PC-3 (cell line): ENCODE measurements around the gene P2RY4. TPM values are rescaled to one million over a fixed set of nuclear protein-coding genes. Genes with fewer than 3 reads are reported as not detected.

Experiments used
- ATAC-seq: fragments of 200-7000 bp; cut with Tn5 transposase; 2 replicates; pipeline ENCODE4 v1.9.1; 2020; ENCODE audit warnings: mild to moderate bottlenecking, moderate library complexity
- BruUV-seq: library from RNA; stranded (reverse); fragments of 400-500 nt; replicated peaks from 2 replicates; lab custom pipeline; 2021; lab: Mats Ljungman, UMichigan
- CTCF ChIA-PET: fragments of 300-600 bp; sonication (Branson Sonifier 250); formaldehyde crosslinking; loops from one replicate; lab custom pipeline; 2022; ENCODE audit warnings: antibody characterized with exemption; lab: Charles Lee
- POLR2A ChIA-PET: fragments of 300-600 bp; sonication (Branson Sonifier 250); formaldehyde crosslinking; loops from one replicate; lab custom pipeline; 2022; ENCODE audit warnings: antibody characterized with exemption; ENCODE audit not compliant: unreplicated experiment; lab: Charles Lee
- DNase-seq: peaks from one replicate; pipeline ENCODE4 v3.0.0-alpha.2; 2015
- H2AFZ ChIP-seq: fragments of 300-600 bp; sonication (generic); 2 replicates; pipeline ENCODE4 v1.6.0; 2016; ENCODE audit warnings: antibody characterized with exemption, low read length
- H3F3A ChIP-seq: fragments of 300-600 bp; sonication (generic); one replicate; pipeline ENCODE4 v1.6.0; 2017; ENCODE audit warnings: antibody characterized with exemption, low read length, control low read depth, mild to moderate bottlenecking; ENCODE audit not compliant: unreplicated experiment
- H3K27ac ChIP-seq: fragments of 300-600 bp; sonication (generic); 2 replicates; pipeline ENCODE4 v1.5.1; 2016; ENCODE audit warnings: mild to moderate bottlenecking, low read length
- H3K27me3 ChIP-seq: fragments of 300-600 bp; sonication (generic); 2 replicates; pipeline ENCODE4 v1.6.1; 2016; ENCODE audit warnings: low read length, mixed read lengths
- H3K36me3 ChIP-seq: fragments of 300-600 bp; sonication (generic); 2 replicates; pipeline ENCODE4 v1.6.1; 2016; ENCODE audit warnings: low read depth, mixed run types, low read length, mixed read lengths
- H3K4me1 ChIP-seq: fragments of 300-600 bp; sonication (generic); 2 replicates; pipeline ENCODE4 v1.5.1; 2016; ENCODE audit warnings: low read length; ENCODE audit not compliant: insufficient read depth
- H3K4me2 ChIP-seq: fragments of 300-600 bp; sonication (generic); 2 replicates; pipeline ENCODE4 v1.6.0; 2016; ENCODE audit warnings: low read length
- H3K4me3 ChIP-seq: fragments of 300-600 bp; sonication (generic); 2 replicates; pipeline ENCODE4 v1.5.1; 2016; ENCODE audit warnings: mild to moderate bottlenecking, low read length, mixed read lengths
- H3K79me2 ChIP-seq: fragments of 300-600 bp; sonication (generic); 2 replicates; pipeline ENCODE4 v1.6.1; 2017; ENCODE audit warnings: low read length, mixed read lengths
- H3K9ac ChIP-seq: fragments of 300-600 bp; sonication (generic); 2 replicates; pipeline ENCODE4 v1.6.0; 2016; ENCODE audit warnings: mild to moderate bottlenecking, low read length
- H3K9me2 ChIP-seq: fragments of 300-600 bp; sonication (generic); replicated peaks from 2 replicates; pipeline ENCODE4 v1.6.1; 2016; ENCODE audit warnings: mixed run types, low read length, mixed read lengths
- H3K9me3 ChIP-seq: fragments of 300-600 bp; sonication (generic); 2 replicates; pipeline ENCODE4 v1.6.1; 2016; ENCODE audit warnings: low read length, mixed read lengths
- H4K20me1 ChIP-seq: fragments of 300-600 bp; sonication (generic); 2 replicates; pipeline ENCODE4 v1.6.1; 2016; ENCODE audit warnings: low read length, mixed read lengths
- CTCF ChIP-seq: fragments of 300-600 bp; sonication (generic); conservative IDR thresholded peaks from 2 replicates; pipeline ENCODE4 v1.5.1; 2017; ENCODE audit warnings: antibody characterized with exemption, low read depth, mild to moderate bottlenecking, low read length
- EZH2 ChIP-seq: fragments of 300-600 bp; sonication (generic); IDR thresholded peaks from one replicate; pipeline ENCODE4 v1.6.1; 2017; ENCODE audit warnings: antibody characterized with exemption, mild to moderate bottlenecking, low read length; ENCODE audit not compliant: unreplicated experiment
- EZH2phosphoT487 ChIP-seq: fragments of 300-600 bp; sonication (generic); IDR thresholded peaks from 2 replicates; pipeline ENCODE4 v1.6.1; 2018; ENCODE audit warnings: mild to moderate bottlenecking, antibody characterized with exemption, low read length, borderline replicate concordance
- intact Hi-C: fragments of 100-400 bp; cut with micrococcal nuclease; formaldehyde crosslinking; loops from 2 replicates; pipeline ENCODE4 v1.9.0; 2023
- total RNA-seq: library from RNA; depleted of rRNA; stranded (reverse); fragments of >200 nt; gene quantifications from 2 replicates; pipeline ENCODE4 v1.2.3, GENCODE V29; 2014

P2RY4 gene
- total RNA-seq, 1 experiment from 2014 or later: 0.62 TPM

- no peaks in the 10 kb centered on the region for H3K9me3 ChIP-seq
- H2AFZ ChIP-seq: no peak overlapping the region
- intact Hi-C loops: no loop called here
- no peaks in the 10 kb centered on the region for H3K27me3 ChIP-seq
- no peak for DNase-seq
- ATAC-seq: no peak
- no peaks in the 10 kb centered on the region for H3K9me2 ChIP-seq
- no peak for TF ChIP-seq EZH2phosphoT487
- no peak for TF ChIP-seq CTCF
- no peak for TF ChIP-seq EZH2
- H3K79me2 ChIP-seq: no peaks in the 10 kb centered on the region
- POLR2A ChIA-PET: no interaction called here
- H3K36me3 ChIP-seq: no peaks in the 10 kb centered on the region
- CTCF ChIA-PET: no interaction called here
- H3K27ac ChIP-seq: no peak overlapping the region
- no peak overlapping the region for H3K4me2 ChIP-seq
- H3K4me1 ChIP-seq: no peaks in the 10 kb centered on the region
- no peaks in the 10 kb centered on the region for H3F3A ChIP-seq
- H3K4me3 ChIP-seq: no peak overlapping the region
- BruUV-seq: no TSS peak
- H4K20me1 ChIP-seq: no peaks in the 10 kb centered on the region
- H3K9ac ChIP-seq: no peak overlapping the region
Observed at GRCh38 chrX:70264784-70265183, 4.8 kb upstream of the P2RY4 start.

DNA sequence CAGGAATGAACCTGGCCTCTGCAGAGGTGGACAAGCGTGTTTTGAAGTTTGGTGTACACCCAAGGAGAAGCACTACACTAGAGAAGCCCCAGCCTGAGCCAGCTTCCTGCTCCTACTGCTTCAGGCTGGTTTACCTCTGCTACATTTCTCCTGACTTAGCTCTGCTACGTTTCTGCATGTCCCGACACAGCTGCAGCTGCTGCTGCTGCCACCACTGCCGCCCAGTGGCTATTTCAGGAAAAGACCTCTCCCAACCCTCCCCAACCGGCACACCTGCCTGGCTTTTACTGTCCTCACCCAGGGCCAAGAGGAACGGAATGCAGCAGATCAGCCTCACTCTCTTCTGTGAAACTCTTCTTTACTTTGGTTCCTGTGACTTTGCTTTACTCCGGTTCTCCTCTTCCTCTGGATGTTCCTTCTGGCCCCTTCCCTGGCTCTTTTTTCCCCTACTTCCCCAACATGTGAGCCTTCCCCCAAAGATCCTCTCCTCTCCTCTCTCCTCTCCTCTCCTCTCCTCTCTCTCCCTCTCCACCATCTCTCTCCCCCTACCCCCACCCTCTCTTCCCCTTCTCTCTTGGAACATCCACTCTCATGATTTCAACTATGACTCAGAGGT is 3.1 kb upstream of the P2RY4 start:
- no peak overlapping the region for H2AFZ ChIP-seq
- CTCF ChIA-PET: interaction anchor here (0.5 to 1.3 kb wide), 6 partner anchors 10 to 130 kb away, joined by 3 to 11 read pairs (median 4); partner anchors contain the start of gene IGBP1

More for the DNA sequence above, 3.1 kb upstream of the P2RY4 start:
- BruUV-seq: no TSS peak
- POLR2A ChIA-PET: no interaction called here
- Histone ChIP-seq H4K20me1 (no peaks in the 10 kb centered on the region), H3K4me2 (no peak overlapping the region), H3K79me2 (no peaks in the 10 kb centered on the region), H3K27ac (no peak overlapping the region), H3K4me3 (no peak overlapping the region), H3K9me2 (no peaks in the 10 kb centered on the region), H3K4me1 (no peaks in the 10 kb centered on the region), H3K36me3 (no peaks in the 10 kb centered on the region), H3K27me3 (no peaks in the 10 kb centered on the region), H3K9me3 (no peaks in the 10 kb centered on the region), H3F3A (no peaks in the 10 kb centered on the region), H3K9ac (no peak overlapping the region)
- TF ChIP-seq CTCF (peak; percentile 80), EZH2 (no peak)
- DNase-seq (peak; percentile 80), ATAC-seq (peak; percentile 92)
- intact Hi-C loops: loop anchor here (1.0 kb wide), 2 partner anchors 66 to 130 kb away; partner anchors contain the start of gene IGBP1
